Loucy (cell line): ENCODE measurements around the gene FAM222B.

Source experiments
- EZH2phosphoT487 ChIP-seq: fragments of 200-600 bp; IDR thresholded peaks from 2 replicates; pipeline ENCODE4 v1.6.1; 2018; ENCODE audit warnings: antibody characterized with exemption, mild to moderate bottlenecking, moderate library complexity, borderline replicate concordance
- TF ChIP-seq, protein P1 (sequence below): fragments of 200-600 bp; sonication (generic); conservative IDR thresholded peaks from 2 replicates; pipeline ENCODE4 v1.5.1; 2014; ENCODE audit warnings: mild to moderate bottlenecking, antibody characterized with exemption, low read length

GRCh38 chr17:28716740-28717577 lies 125.6 kb downstream of the FAM222B start:
- TF ChIP-seq EZH2phosphoT487: no peak
- TF ChIP-seq, protein P1, sequence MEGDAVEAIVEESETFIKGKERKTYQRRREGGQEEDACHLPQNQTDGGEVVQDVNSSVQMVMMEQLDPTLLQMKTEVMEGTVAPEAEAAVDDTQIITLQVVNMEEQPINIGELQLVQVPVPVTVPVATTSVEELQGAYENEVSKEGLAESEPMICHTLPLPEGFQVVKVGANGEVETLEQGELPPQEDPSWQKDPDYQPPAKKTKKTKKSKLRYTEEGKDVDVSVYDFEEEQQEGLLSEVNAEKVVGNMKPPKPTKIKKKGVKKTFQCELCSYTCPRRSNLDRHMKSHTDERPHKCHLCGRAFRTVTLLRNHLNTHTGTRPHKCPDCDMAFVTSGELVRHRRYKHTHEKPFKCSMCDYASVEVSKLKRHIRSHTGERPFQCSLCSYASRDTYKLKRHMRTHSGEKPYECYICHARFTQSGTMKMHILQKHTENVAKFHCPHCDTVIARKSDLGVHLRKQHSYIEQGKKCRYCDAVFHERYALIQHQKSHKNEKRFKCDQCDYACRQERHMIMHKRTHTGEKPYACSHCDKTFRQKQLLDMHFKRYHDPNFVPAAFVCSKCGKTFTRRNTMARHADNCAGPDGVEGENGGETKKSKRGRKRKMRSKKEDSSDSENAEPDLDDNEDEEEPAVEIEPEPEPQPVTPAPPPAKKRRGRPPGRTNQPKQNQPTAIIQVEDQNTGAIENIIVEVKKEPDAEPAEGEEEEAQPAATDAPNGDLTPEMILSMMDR: no peak
